NCI-H82 treated with DMSO at 0.1 percent for 48 hours (cell line): ENCODE data around the gene CATSPER3.
"Not testable (repeated sequence)": the region's sequence is repeated elsewhere in the genome, so short reads cannot be mapped to it uniquely, and the experiment has no call there.

Source experiments
- DNase-seq: peaks from one replicate; lab custom pipeline; 2025; ENCODE audit not compliant: unreplicated experiment; lab: John Stamatoyannopoulos, UW

Gene CATSPER3

GRCh38 chr5:134969166-134969565 lies 1.5 kb downstream of the CATSPER3 start:
- DNase-seq: no peak

- no peak for DNase-seq
Measured at GRCh38 chr5:134975078-134975715, 7.5 kb downstream of the CATSPER3 start.

- no peak for DNase-seq
Measured at GRCh38 chr5:134975843-134976242, 8.1 kb downstream of the CATSPER3 start.

- no peak for DNase-seq
Measured at GRCh38 chr5:134976841-134977240, 9.1 kb downstream of the CATSPER3 start.

GRCh38 chr5:134979416-134979815 lies 11.7 kb downstream of the CATSPER3 start:
- DNase-seq: no peak

GRCh38 chr5:134982230-134982629 lies 14.5 kb downstream of the CATSPER3 start:
- no peak for DNase-seq

- DNase-seq: no peak
Measured at GRCh38 chr5:134989266-134989830, 21.6 kb downstream of the CATSPER3 start.

- DNase-seq: not testable (repeated sequence)
Measured at GRCh38 chr5:134990183-134990582, 22.5 kb downstream of the CATSPER3 start.

- DNase-seq: no peak
Measured at GRCh38 chr5:134992148-134992547, 24.4 kb downstream of the CATSPER3 start.

- no peak for DNase-seq
Measured at GRCh38 chr5:134993161-134993560, 25.5 kb downstream of the CATSPER3 start.

- DNase-seq: no peak
Measured at GRCh38 chr5:134994560-134995156, 27.0 kb downstream of the CATSPER3 start.

GRCh38 chr5:134995850-134996402 lies 28.2 kb downstream of the CATSPER3 start:
- no peak for DNase-seq

GRCh38 chr5:134997015-134997414 lies 29.3 kb downstream of the CATSPER3 start:
- no peak for DNase-seq

- not testable (repeated sequence) for DNase-seq
Measured at GRCh38 chr5:134998068-134998467, 30.4 kb downstream of the CATSPER3 start.

GRCh38 chr5:135004376-135004775 lies 36.7 kb downstream of the CATSPER3 start:
- DNase-seq: no peak

- DNase-seq: no peak
Measured at GRCh38 chr5:135005076-135005475, 37.4 kb downstream of the CATSPER3 start.

- DNase-seq: no peak
Measured at GRCh38 chr5:135007305-135007704, 39.6 kb downstream of the CATSPER3 start.

- DNase-seq: no peak
Measured at GRCh38 chr5:135007749-135008363, 40.1 kb downstream of the CATSPER3 start.

GRCh38 chr5:135008556-135008955 lies 40.8 kb downstream of the CATSPER3 start:
- DNase-seq: no peak

- DNase-seq: no peak
Measured at GRCh38 chr5:135008981-135009735, 41.5 kb downstream of the CATSPER3 start.
